Mesodermal cell (in vitro differentiated cells): Measurements from ENCODE around the gene IFNK.

ENCODE experiments used
- H3K27ac ChIP-seq: 2 replicates; pipeline ENCODE4 v1.7.0; 2013; ENCODE audit warnings: mild to moderate bottlenecking, low read depth, low read length, moderate library complexity; ENCODE audit not compliant: severe bottlenecking
- H3K36me3 ChIP-seq: 2 replicates; pipeline ENCODE4 v1.7.1; 2013; ENCODE audit warnings: mild to moderate bottlenecking, low read length, moderate library complexity; ENCODE audit not compliant: control insufficient read depth, insufficient read depth
- H3K4me1 ChIP-seq: one replicate; pipeline ENCODE4 v1.7.1; 2013; ENCODE audit warnings: mild to moderate bottlenecking, low read length; ENCODE audit not compliant: insufficient read depth, control insufficient read depth, poor library complexity, severe bottlenecking
- H3K4me3 ChIP-seq: 2 replicates; pipeline ENCODE4 v1.7.0; 2013; ENCODE audit warnings: low read length, control low read depth, mild to moderate bottlenecking; ENCODE audit not compliant: insufficient read depth, poor library complexity, severe bottlenecking; ENCODE audit errors: extremely low read depth
- H3K9me3 ChIP-seq: 2 replicates; pipeline ENCODE4 v1.7.1; 2013; ENCODE audit warnings: mild to moderate bottlenecking, low read length, moderate library complexity; ENCODE audit not compliant: control insufficient read depth
- WGBS, 2 experiments: methylation state at CpG; one replicate each; pipeline ENCODE4 v1.1.5; 2013; ENCODE audit warnings: missing lambda C conversion rate in 2 of 2; ENCODE audit not compliant: insufficient coverage in 2 of 2; 5-methylcytosine and 5-hydroxymethylcytosine counted together

Gene IFNK

DNA sequence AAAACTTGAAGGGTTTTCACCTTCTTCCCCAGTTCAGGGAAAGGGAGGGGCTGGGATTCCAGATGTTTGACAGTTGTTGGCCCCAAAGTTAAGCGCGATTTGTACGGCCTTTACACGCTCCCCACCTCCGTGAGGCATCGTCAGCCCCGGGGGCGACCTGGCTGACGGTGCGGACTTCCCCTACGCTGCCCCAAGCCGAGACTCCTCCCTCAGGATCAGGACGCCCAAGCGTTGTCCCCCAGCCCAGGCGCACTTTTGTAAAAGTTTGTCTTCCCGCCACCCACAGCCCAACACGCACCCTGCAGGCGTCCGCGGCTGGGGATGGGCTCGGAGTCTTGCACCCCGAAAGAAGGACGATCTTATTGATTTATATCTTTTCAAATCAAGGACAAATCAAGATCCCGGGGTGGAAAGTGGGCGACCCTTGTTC is 4.8 kb downstream of the IFNK start:
- Histone ChIP-seq H3K4me1 (peaks cover 2% of the 10 kb centered on the region), H3K27ac (peak overlapping the region; percentile 30), H3K36me3 (no peaks in the 10 kb centered on the region), H3K9me3 (no peaks in the 10 kb centered on the region), H3K4me3 (peak overlapping the region; percentile 79)
- 0% methylated on average over 17 to 23 of the region's 25 CpGs for WGBS, 2 experiments

DNA sequence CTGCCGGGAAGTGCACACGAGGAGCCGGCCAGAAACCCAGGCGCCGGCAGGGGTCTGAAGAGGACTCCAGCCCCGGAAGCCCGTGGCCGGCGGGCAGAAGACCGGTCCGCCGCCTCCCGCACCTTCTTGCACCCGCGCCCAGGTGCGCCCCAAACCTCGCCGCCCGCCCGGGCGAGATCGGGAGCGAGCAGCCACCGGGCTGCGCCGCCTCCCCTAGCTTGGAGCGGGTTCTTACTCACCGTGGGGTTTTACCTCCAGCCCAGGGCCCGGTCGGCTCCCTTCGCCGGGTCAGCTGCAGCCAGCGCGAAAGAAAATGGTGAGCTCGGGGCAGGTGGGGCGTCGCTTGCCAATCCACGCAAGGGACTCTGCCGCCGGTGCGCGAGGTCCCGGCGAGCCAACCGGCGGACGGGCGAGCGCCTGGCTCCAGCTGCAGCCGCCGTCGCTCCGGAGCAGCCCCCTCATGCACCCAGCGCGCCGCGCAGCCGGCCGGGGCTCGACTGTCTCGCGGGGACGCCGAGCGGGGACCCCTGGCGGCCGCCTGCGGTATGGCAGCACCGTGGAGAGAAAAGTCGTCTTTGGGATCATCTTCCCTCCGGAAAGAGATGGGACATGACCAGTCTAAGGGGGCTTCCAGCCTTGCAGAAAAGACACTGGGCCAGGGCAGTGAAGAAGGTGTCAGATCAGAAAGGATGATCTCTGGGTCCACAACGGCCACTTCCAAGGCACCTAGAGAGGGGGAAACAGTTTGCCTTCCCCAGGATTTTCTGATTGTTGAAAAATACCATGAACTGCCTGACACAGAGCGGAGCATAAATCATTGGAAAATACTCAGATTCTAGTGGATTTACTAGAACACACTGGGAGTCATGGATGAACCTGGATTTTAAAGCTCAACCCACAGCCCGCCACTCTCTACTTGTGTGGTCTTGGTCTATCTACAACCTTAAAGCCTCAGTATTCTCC is 5.5 kb downstream of the IFNK start, which contains the start of gene MOB3B:
Gene MOB3B (minus strand): TSS at position 499 of the 963 bp plus-strand sequence. CDS start 74,264 bp downstream, outside the sequence.
- H3K4me1 ChIP-seq: peaks cover 2% of the 10 kb centered on the region
- H3K4me3 ChIP-seq: peak within 1 kb of the TSS; percentile 79
- no peaks in the 10 kb centered on the region for H3K36me3 ChIP-seq
- WGBS, 2 experiments: 2 to 4% methylated on average over 51 to 67 of the region's 74 CpGs
- H3K9me3 ChIP-seq: no peaks in the 10 kb centered on the region
- peak within 1 kb of the TSS; percentile 30 for H3K27ac ChIP-seq

DNA sequence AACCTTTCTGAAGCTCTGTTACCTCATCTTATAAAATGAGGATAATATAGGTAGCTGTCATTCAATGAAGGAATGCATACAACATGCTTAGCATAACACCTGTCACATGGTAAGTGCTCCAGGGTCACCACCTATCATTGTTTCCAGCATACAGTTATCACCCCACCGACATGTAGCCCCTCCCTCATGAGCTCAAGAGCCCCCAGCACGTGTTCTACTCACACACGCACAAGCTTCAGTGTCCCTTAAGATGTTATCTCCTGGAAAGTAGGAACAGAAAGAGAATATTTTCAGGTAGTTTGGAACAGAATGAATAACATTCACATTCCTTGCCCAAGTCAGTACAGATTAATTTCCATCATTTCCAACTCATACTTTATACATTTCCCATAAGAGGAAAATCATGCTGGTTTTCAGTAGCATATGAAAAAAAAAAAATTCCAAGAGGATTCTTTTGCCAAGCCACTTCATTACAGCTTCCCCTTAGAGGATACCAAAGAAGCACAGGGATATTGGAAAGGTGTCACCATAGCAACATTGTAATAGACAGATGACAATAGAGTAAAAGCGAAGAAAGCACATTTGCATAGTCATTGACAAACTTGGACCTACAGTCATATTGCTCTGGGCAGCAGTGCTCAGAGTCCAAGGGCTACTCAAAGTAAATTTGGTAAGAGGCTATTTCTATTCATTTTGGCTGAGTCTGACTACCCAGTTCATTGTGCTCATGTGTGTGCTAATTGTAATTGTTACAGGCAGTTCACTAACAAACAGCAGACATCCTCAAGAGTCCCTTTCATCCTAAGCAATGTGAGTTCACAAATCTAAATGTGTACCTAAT is 7.0 kb downstream of the IFNK start:
- H3K36me3 ChIP-seq: no peaks in the 10 kb centered on the region
- no peaks in the 10 kb centered on the region for H3K9me3 ChIP-seq
- H3K27ac ChIP-seq: no peak overlapping the region
- WGBS, 2 experiments: 75 to 100% methylated on average over 1 to 3 of the region's 4 CpGs
- no peak overlapping the region for H3K4me3 ChIP-seq
- H3K4me1 ChIP-seq: peaks cover 2% of the 10 kb centered on the region

DNA sequence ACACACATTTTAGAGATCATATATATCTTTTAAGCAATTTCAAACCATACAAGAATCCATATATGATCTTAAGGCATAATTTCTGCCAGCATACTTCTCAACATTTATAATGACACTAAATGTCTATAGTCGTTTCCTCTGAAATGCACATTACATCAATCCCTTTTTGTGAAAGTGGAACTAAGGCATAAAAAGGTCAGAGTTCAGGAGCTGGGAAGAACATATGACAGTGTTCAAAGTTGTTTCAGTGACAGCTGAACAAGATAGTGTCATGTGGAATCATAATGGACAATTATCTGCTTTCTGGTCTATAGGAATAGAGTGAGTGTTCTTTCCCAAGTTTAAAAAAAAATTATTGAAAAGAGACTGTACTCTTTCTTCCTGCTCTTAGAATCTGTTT is 8.0 kb downstream of the IFNK start:
- Histone ChIP-seq H3K4me1 (peaks cover 2% of the 10 kb centered on the region), H3K36me3 (no peaks in the 10 kb centered on the region), H3K4me3 (no peak overlapping the region), H3K27ac (no peak overlapping the region), H3K9me3 (no peaks in the 10 kb centered on the region)
- no CpG with 5 or more reads among the region's 1 CpG for WGBS, 2 experiments

DNA sequence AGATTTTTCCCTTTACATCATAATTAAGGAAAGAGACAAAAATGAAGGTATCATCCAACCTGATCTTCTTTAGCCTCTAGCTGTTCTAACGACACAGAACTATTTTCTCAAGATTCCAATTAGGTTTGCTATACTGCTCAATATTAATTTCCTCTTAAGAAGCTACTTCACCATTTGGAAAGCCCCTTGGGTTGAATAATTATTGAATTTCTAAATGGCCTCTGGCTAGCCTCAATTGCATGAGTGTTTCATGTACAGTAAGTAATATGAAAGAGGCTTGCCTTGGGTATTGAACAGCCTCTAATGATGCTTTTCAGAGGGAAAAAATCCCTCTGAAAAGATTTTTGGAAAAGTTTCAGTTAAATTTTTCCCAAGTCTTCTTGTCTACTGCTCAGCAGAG is 9.2 kb downstream of the IFNK start:
- H3K27ac ChIP-seq: no peak overlapping the region
- H3K4me3 ChIP-seq: no peak overlapping the region
- peaks cover 2% of the 10 kb centered on the region for H3K4me1 ChIP-seq
- H3K9me3 ChIP-seq: no peaks in the 10 kb centered on the region
- H3K36me3 ChIP-seq: no peaks in the 10 kb centered on the region
- WGBS, 2 experiments: 83% methylated on average over 1 of the region's 1 CpG; no CpG with 5 or more reads in 1 of the 2 experiments

DNA sequence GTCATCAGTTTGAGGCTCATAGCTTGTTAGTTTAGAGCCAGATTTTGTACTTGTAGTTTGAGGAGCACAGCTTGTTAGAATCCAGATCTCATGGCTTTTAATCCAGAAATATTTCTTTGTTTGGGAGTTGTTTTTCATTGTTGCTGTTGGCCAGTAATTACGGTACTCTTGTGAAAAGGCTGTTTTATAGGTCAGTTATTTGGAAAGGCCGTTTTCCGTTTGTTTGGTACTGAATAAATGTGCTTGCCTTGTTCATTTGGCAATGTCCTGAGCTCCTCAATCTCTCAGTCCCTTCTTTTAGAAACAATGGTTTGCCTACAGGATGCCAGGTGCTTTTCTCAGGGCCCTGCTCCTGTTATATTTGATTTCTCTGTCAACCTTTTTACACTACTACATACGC is 10.0 kb downstream of the IFNK start:
- no peak overlapping the region for H3K4me3 ChIP-seq
- H3K4me1 ChIP-seq: no peaks in the 10 kb centered on the region
- no peak overlapping the region for H3K27ac ChIP-seq
- H3K9me3 ChIP-seq: no peaks in the 10 kb centered on the region
- WGBS, 2 experiments: 80 to 100% methylated on average over 1 of the region's 4 CpGs
- H3K36me3 ChIP-seq: no peaks in the 10 kb centered on the region

DNA sequence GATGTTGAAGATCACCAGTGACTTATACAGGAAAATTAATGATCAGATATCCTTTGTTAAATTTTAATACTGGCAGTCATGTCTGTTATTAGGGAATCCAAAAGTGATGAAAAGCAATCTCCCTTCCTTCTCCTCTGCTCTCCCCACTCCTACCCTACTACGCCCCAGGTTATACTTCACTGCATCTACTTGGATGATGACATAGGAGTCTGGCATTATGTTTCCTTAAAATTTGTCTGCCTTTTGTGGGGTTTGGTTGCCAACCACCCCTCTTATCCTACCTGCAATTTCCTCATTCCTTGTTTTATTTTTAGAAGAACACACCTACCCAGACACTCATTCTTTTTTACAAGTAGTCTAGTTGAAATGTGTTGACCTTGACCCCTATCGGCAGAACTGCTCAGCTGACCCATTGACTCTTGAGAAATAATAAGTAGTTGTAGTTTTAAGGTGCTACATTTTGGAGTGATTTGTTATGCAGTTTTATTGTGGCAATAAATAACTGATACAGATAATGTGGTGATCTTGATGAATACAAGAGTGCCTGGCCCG is 10.6 kb downstream of the IFNK start:
- no peaks in the 10 kb centered on the region for H3K36me3 ChIP-seq
- no peaks in the 10 kb centered on the region for H3K9me3 ChIP-seq
- H3K4me1 ChIP-seq: peaks cover under 1% of the 10 kb centered on the region
- no peak overlapping the region for H3K4me3 ChIP-seq
- no peak overlapping the region for H3K27ac ChIP-seq
- 100% methylated on average over 1 of the region's 3 CpGs; no CpG with 5 or more reads in 1 of the 2 experiments for WGBS, 2 experiments

DNA sequence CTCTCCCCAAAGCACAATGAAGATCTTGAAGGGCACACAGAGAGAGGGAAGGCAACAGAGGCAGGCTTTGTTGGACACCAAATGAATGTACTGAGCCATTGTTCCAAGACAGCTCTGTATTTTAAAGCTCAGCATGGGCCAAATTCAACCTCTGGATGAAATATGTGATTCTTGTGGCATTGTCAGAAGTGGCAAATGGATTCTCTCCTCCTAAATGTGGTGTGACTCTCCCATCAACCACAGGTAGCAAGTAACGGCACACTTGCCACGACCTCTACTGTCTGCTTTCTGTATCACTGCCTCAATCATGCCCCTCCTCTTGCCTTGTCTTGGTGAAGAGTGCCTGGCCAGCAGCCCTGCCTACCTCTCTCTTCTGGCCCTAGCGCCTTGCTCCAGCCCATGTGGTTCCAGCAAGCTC is 11.6 kb downstream of the IFNK start:
- H3K9me3 ChIP-seq: no peaks in the 10 kb centered on the region
- H3K4me1 ChIP-seq: peaks cover 7% of the 10 kb centered on the region
- H3K36me3 ChIP-seq: no peaks in the 10 kb centered on the region
- no peak overlapping the region for H3K27ac ChIP-seq
- WGBS, 2 experiments: 28 to 51% methylated on average over 3 of the region's 3 CpGs
- no peak overlapping the region for H3K4me3 ChIP-seq

DNA sequence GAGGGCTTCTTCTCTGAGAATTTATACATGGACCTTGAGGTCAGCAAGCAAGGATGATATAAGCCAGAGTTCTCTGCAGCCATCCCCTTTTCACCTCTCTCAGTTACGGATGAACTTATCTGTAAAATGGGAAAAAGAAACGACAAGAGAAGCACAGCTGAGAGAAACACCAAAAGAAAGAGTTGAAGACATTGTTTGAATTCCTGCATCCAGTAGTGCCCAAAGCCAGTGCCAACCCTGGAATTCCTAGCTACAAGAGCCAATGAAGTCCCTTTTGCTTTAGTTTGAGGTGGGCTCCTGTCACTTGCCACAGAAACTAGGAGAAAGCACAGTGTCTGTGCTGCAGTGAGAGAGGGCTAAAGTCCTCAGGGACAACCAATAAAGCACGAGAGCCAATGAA is 12.1 kb downstream of the IFNK start:
- WGBS, 2 experiments: 56 to 80% methylated on average over 1 to 2 of the region's 3 CpGs
- Histone ChIP-seq H3K4me3 (no peak overlapping the region), H3K27ac (no peak overlapping the region), H3K9me3 (no peaks in the 10 kb centered on the region), H3K4me1 (peaks cover 7% of the 10 kb centered on the region), H3K36me3 (no peaks in the 10 kb centered on the region)

DNA sequence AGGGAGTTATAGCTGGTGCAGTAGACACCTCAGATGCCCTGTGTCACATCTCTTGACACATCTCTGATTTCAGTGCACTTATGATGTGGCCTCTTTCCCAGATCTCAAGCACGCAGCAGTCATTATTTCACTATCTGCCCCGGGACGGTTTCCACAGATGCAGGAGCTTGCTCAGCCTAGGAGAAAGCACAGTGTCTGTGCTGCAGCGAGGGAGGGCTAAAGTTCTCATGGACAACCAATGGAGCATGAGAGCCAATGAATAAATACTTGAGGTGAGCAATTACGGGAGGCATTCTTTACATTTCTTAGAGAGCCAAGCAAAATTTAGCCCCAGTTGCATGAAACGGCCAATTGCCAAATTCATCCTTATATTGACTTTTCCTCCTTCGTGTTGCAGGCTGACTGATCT is 12.9 kb downstream of the IFNK start:
- peaks cover 7% of the 10 kb centered on the region for H3K4me1 ChIP-seq
- H3K36me3 ChIP-seq: no peaks in the 10 kb centered on the region
- 94 to 95% methylated on average over 6 to 7 of the region's 7 CpGs for WGBS, 2 experiments
- no peak overlapping the region for H3K4me3 ChIP-seq
- no peaks in the 10 kb centered on the region for H3K9me3 ChIP-seq
- no peak overlapping the region for H3K27ac ChIP-seq
